Iris pigment epithelial cell (primary cell): ENCODE measurements around the gene STRIT1.
"Not testable (repeated sequence)": the region's sequence is repeated elsewhere in the genome, so short reads cannot be mapped to it uniquely, and the experiment has no call there.

Source experiments
- DNase-seq: peaks from one replicate; pipeline ENCODE4 v3.0.0-alpha.2; 2011; ENCODE audit warnings: low read depth

The STRIT1 gene

GRCh38 chr3:155313300-155313699 is 19.8 kb upstream of the STRIT1 start:
- no peak for DNase-seq

GRCh38 chr3:155312781-155313180 is 19.3 kb upstream of the STRIT1 start:
- peak; percentile 14 for DNase-seq

GRCh38 chr3:155309581-155309980 is 16.1 kb upstream of the STRIT1 start:
- DNase-seq, result no peak

GRCh38 chr3:155308831-155309230 is 15.3 kb upstream of the STRIT1 start:
- peak; percentile 42 for DNase-seq

- DNase-seq, result no peak
Observed at GRCh38 chr3:155307183-155307582, 13.7 kb upstream of the STRIT1 start.

- no peak for DNase-seq
Observed at GRCh38 chr3:155304394-155304793, 10.9 kb upstream of the STRIT1 start.

- DNase-seq, result no peak
Observed at GRCh38 chr3:155303540-155304097, 10.1 kb upstream of the STRIT1 start.

- DNase-seq, result no peak
Observed at GRCh38 chr3:155302891-155303290, 9.4 kb upstream of the STRIT1 start.

GRCh38 chr3:155302481-155302880 is 9.0 kb upstream of the STRIT1 start:
- DNase-seq, result peak; percentile 86

- no peak for DNase-seq
Observed at GRCh38 chr3:155297100-155297499, 3.6 kb upstream of the STRIT1 start.

GRCh38 chr3:155296413-155296812 is 2.9 kb upstream of the STRIT1 start:
- DNase-seq, result no peak

GRCh38 chr3:155292693-155293092 is 790 bp downstream of the STRIT1 start:
- no peak for DNase-seq

- peak; percentile 66 for DNase-seq
Observed at GRCh38 chr3:155292133-155292532, 1.4 kb downstream of the STRIT1 start.

GRCh38 chr3:155286736-155287135 is 6.7 kb downstream of the STRIT1 start:
- peak; percentile 39 for DNase-seq

GRCh38 chr3:155285936-155286335 is 7.5 kb downstream of the STRIT1 start:
- DNase-seq, result no peak

GRCh38 chr3:155283092-155284056 is 10.1 kb downstream of the STRIT1 start:
- DNase-seq, result no peak

GRCh38 chr3:155282385-155283091 is 10.9 kb downstream of the STRIT1 start:
- DNase-seq, result peak; percentile 53

GRCh38 chr3:155281912-155282311 is 11.6 kb downstream of the STRIT1 start:
- peak; percentile 58 for DNase-seq

- not testable (repeated sequence) for DNase-seq
Observed at GRCh38 chr3:155276089-155276488, 17.4 kb downstream of the STRIT1 start.

- not testable (repeated sequence) for DNase-seq
Observed at GRCh38 chr3:155275159-155275754, 18.2 kb downstream of the STRIT1 start.

- DNase-seq, result not testable (repeated sequence)
Observed at GRCh38 chr3:155274435-155274834, 19.0 kb downstream of the STRIT1 start.

- DNase-seq, result no peak
Observed at GRCh38 chr3:155271343-155271613, 22.2 kb downstream of the STRIT1 start.
